Measurements from ENCODE around the gene UBN2.

Gene UBN2

DNA sequence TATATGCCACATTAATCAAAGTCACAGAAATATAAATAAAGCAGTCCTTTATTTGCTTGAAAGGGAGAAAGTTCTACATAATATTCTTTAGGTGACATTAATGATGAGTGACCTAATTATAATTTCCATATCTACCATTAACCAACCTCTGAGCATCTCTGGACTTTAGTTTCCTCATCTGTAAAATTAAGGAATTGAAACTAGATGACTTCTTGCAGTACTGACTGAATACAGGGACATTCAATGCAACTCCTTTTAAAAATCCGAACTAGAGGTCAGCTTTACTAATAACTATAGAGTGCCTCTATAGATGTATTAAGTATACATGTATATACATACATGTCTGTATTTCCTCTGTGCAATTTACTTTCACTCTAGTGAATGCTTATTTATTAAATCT is 114.0 kb downstream of the UBN2 start:
- no peak for DNase-seq (ENCODE audit: low read depth in 3 of 3)

GRCh38 chr7:139351027-139351426 is 120.0 kb downstream of the UBN2 start:
- no peak for DNase-seq (ENCODE audit: low read depth in 3 of 3)

- no peak for DNase-seq (ENCODE audit: low read depth in 3 of 3)
Observed at GRCh38 chr7:139354729-139355128, 123.7 kb downstream of the UBN2 start.

DNA sequence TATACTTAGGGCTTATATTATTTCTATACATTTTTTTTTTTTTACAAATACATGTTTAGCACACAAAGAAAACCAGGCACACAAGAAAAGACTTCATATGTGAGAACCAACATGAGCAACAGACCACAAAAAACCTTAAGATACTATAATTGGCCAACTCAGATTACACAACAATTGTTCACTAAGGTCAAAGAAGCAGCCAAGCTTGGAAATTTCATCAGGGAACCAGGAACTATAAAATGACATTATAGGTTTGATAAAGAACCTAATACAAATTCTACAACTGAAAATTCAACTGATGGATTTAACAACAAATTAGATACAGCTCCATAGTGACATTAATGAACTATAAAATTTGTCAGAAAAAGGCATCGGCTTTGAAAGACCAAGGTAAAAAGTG is 124.3 kb downstream of the UBN2 start:
- no peak for DNase-seq (ENCODE audit: low read depth in 3 of 3)
